CD4-positive, alpha-beta T cell (primary cell): Measurements from ENCODE around the gene KHNYN. TPM values are rescaled to one million over a fixed set of nuclear protein-coding genes. Genes with fewer than 3 reads are reported as not detected.

ENCODE experiments used
- ATAC-seq: fragments of 200-7000 bp; cut with Tn5 transposase; one replicate; pipeline ENCODE4 v1.10.0; 2022; ENCODE audit warnings: mild to moderate bottlenecking; ENCODE audit not compliant: poor library complexity
- CTCF ChIA-PET: fragments of 350-600 bp; sonication (Branson Sonifier 250); formaldehyde crosslinking; loops from one replicate; lab custom pipeline; 2021; ENCODE audit warnings: antibody characterized with exemption, inconsistent platforms; lab: Charles Lee
- POLR2A ChIA-PET: fragments of 350-600 bp; sonication (Branson Sonifier 250); formaldehyde crosslinking; loops from one replicate; lab custom pipeline; 2021; ENCODE audit warnings: antibody characterized with exemption, inconsistent platforms; lab: Charles Lee
- DNase-seq, 14 experiments: peaks; one replicate each; pipeline ENCODE4 v3.0.0-alpha.2; 2013 to 2020; ENCODE audit warnings: mixed read lengths in 2 of 14
- H3K27ac ChIP-seq, 2 donors: one replicate each; pipeline versions ENCODE4 v1.5.1 to v1.7.0; 2013; ENCODE audit warnings: low read length in 2 of 2, low read depth in 1 of 2, mild to moderate bottlenecking in 1 of 2
- H3K27me3 ChIP-seq, 2 experiments: 1 replicate in 1 of 2; 2 replicates in 1 of 2; pipeline versions ENCODE4 v1.6.1 to v1.7.0; 2013; ENCODE audit warnings: low read length in 2 of 2, control low read depth in 1 of 2, mild to moderate bottlenecking in 1 of 2, moderate library complexity in 1 of 2; ENCODE audit not compliant: insufficient read depth in 2 of 2, control insufficient read depth in 1 of 2
- H3K36me3 ChIP-seq: one replicate; pipeline ENCODE4 v1.6.1; 2013; ENCODE audit warnings: low read length, control low read depth; ENCODE audit not compliant: insufficient read depth
- H3K4me1 ChIP-seq: one replicate; pipeline ENCODE4 v1.6.1; 2013; ENCODE audit warnings: low read length, control low read depth; ENCODE audit not compliant: insufficient read depth
- H3K4me3 ChIP-seq: one replicate; pipeline ENCODE4 v1.5.1; 2013; ENCODE audit warnings: mild to moderate bottlenecking, low read length, moderate library complexity
- H3K9me3 ChIP-seq, 2 experiments: 1 replicate in 1 of 2; 2 replicates in 1 of 2; pipeline versions ENCODE4 v1.6.1 to v1.7.0; 2013; ENCODE audit warnings: low read length in 2 of 2, mild to moderate bottlenecking in 2 of 2, control low read depth in 1 of 2, moderate library complexity in 1 of 2; ENCODE audit not compliant: control insufficient read depth in 1 of 2, insufficient read depth in 1 of 2
- H3K27ac Mint-ChIP-seq: one replicate; pipeline ENCODE4 v1.8.0; 2020; ENCODE audit warnings: mixed read lengths
- H3K27me3 Mint-ChIP-seq: one replicate; pipeline ENCODE4 v1.8.0; 2021; ENCODE audit warnings: mixed read lengths
- H3K36me3 Mint-ChIP-seq: one replicate; pipeline ENCODE4 v1.8.0; 2021; ENCODE audit warnings: low read depth, mixed read lengths
- H3K4me1 Mint-ChIP-seq: one replicate; pipeline ENCODE4 v1.8.0; 2021; ENCODE audit warnings: low read depth, mixed read lengths
- H3K4me3 Mint-ChIP-seq: one replicate; pipeline ENCODE4 v1.8.0; 2020; ENCODE audit warnings: mild to moderate bottlenecking, mixed read lengths
- H3K9me3 Mint-ChIP-seq: one replicate; pipeline ENCODE4 v1.8.0; 2020; ENCODE audit warnings: mixed read lengths
- CTCF ChIP-seq: fragments of 200-600 bp; IDR thresholded peaks from one replicate; pipeline ENCODE4 v1.8.0; 2022; ENCODE audit warnings: antibody characterized with exemption, mild to moderate bottlenecking
- intact Hi-C, 2 experiments: fragments of 100-400 bp; cut with DNase I in 1 of 2; cut with micrococcal nuclease in 1 of 2; formaldehyde crosslinking; loops; one replicate each; pipeline versions ENCODE4 v1.15.1 to v1.9.0; 2023 to 2025; cut with DNase I, micrococcal nuclease
- total RNA-seq, 174 experiments: library from RNA in 2 of 174; stranded (reverse) in 2 of 174; gene quantifications; one replicate each; pipeline ENCODE4 v1.2.3 and lab custom pipeline; 2021 to 2026

The KHNYN gene
- total RNA-seq, 2 experiments from 2014 or later: 170 to 173 TPM

- no peaks in the 10 kb centered on the region for H3K9me3 Mint-ChIP-seq
- ChIA-PET CTCF (interaction anchor here (0.6 to 3.3 kb wide), 22 partner anchors 9 to 1129 kb away, joined by 3 to 89 read pairs (median 6); partner anchors contain the start of genes ADCY4, CIDEB, DHRS1 and LTB4R), POLR2A (interaction anchor here (0.9 to 10.8 kb wide), 20 partner anchors 10 to 380 kb away, joined by 3 to 270 read pairs (median 12); partner anchors contain the start of genes ADCY4, CARMIL3, CHMP4A and CIDEB)
- H3K36me3 ChIP-seq: peaks cover 51% of the 10 kb centered on the region
- peaks cover 63% of the 10 kb centered on the region for H3K4me1 ChIP-seq
- H3K27me3 Mint-ChIP-seq: no peaks in the 10 kb centered on the region
- peak overlapping the region; percentile 92 for H3K4me3 Mint-ChIP-seq
- no peaks in the 10 kb centered on the region for H3K9me3 ChIP-seq
- ATAC-seq (peak; percentile 53), DNase-seq (peak; percentile 78 to 96 (median 86))
- H3K27me3 ChIP-seq: no peaks in the 10 kb centered on the region
- H3K27ac Mint-ChIP-seq: peak overlapping the region; percentile 97
- H3K4me3 ChIP-seq: peak overlapping the region; percentile 80
- H3K36me3 Mint-ChIP-seq: peaks cover 56% of the 10 kb centered on the region
- intact Hi-C loops: loop anchor here (1.0 to 10.0 kb wide), 5 partner anchors 11 to 317 kb away; partner anchors contain the start of genes DCAF11 (in 1 of the 2), MDP1 (in 1 of the 2), NRL (in 1 of the 2) and SDR39U1 (in 1 of the 2)
- peaks cover 64% of the 10 kb centered on the region for H3K4me1 Mint-ChIP-seq
- H3K27ac ChIP-seq: peak overlapping the region; percentile 92 to 94
- TF ChIP-seq CTCF: peak; percentile 89
These were observed 2.0 kb downstream of the KHNYN start for GRCh38 chr14:24431569-24432258.

GRCh38 chr14:24432259-24433131 is 2.7 kb downstream of the KHNYN start:
- Mint-ChIP-seq H3K4me1 (peaks cover 66% of the 10 kb centered on the region), H3K36me3 (peaks cover 64% of the 10 kb centered on the region), H3K27me3 (no peaks in the 10 kb centered on the region), H3K4me3 (peak overlapping the region; percentile 34), H3K9me3 (no peaks in the 10 kb centered on the region), H3K27ac (peak overlapping the region; percentile 97)
- no peak for ATAC-seq
- Histone ChIP-seq H3K27ac (no peak overlapping the region), H3K4me1 (peaks cover 63% of the 10 kb centered on the region), H3K36me3 (peaks cover 58% of the 10 kb centered on the region), H3K9me3 (no peaks in the 10 kb centered on the region), H3K27me3 (no peaks in the 10 kb centered on the region), H3K4me3 (no peak overlapping the region)
- ChIA-PET CTCF (interaction anchor here (1.0 to 3.3 kb wide), 16 partner anchors 9 to 190 kb away, joined by 3 to 89 read pairs (median 7); partner anchors contain the start of genes ADCY4, CIDEB, DHRS1 and LTB4R), POLR2A (interaction anchor here (1.0 to 10.8 kb wide), 16 partner anchors 9 to 381 kb away, joined by 3 to 270 read pairs (median 14); partner anchors contain the start of genes ADCY4, CARMIL3, CHMP4A and CIDEB)
- DNase-seq: no peak
- intact Hi-C loops: loop anchor here in 1 of 2 experiments (2.0 to 10.0 kb wide), 3 partner anchors 66 to 318 kb away; partner anchors contain the start of genes DCAF11, MDP1 and NRL
- no peak for TF ChIP-seq CTCF

GRCh38 chr14:24434036-24434435 is 4.3 kb downstream of the KHNYN start:
- intact Hi-C loops: loop anchor here in 1 of 2 experiments (5.0 to 10.0 kb wide), 2 partner anchors 217 to 319 kb away; partner anchors contain the start of genes DCAF11, MDP1 and NRL

More at GRCh38 chr14:24434036-24434435, 4.3 kb downstream of the KHNYN start:
- Mint-ChIP-seq H3K27me3 (no peaks in the 10 kb centered on the region), H3K27ac (no peak overlapping the region), H3K36me3 (peaks cover 79% of the 10 kb centered on the region), H3K4me3 (no peak overlapping the region), H3K9me3 (no peaks in the 10 kb centered on the region), H3K4me1 (peaks cover 81% of the 10 kb centered on the region)
- ChIA-PET POLR2A (interaction anchor here (10.8 kb wide), 1 partner anchor 97 kb away, joined by 270 read pairs; the partner anchor contains the start of genes ADCY4 and RIPK3), CTCF (no interaction called here)
- Histone ChIP-seq H3K4me3 (no peak overlapping the region), H3K36me3 (peaks cover 74% of the 10 kb centered on the region), H3K9me3 (no peaks in the 10 kb centered on the region), H3K4me1 (peaks cover 51% of the 10 kb centered on the region), H3K27me3 (no peaks in the 10 kb centered on the region), H3K27ac (no peak overlapping the region)
- no peak for TF ChIP-seq CTCF
- ATAC-seq: no peak
- no peak for DNase-seq
